HG03354 (cell line): ENCODE results near the gene OR5A1.

Experiments
- ATAC-seq: cut with Tn5 transposase; IDR thresholded peaks from one replicate; pipeline ENCODE4 v1.9.1; 2021; ENCODE audit warnings: mild to moderate bottlenecking; ENCODE audit not compliant: unreplicated experiment, poor library complexity, severe bottlenecking

OR5A1 gene

DNA sequence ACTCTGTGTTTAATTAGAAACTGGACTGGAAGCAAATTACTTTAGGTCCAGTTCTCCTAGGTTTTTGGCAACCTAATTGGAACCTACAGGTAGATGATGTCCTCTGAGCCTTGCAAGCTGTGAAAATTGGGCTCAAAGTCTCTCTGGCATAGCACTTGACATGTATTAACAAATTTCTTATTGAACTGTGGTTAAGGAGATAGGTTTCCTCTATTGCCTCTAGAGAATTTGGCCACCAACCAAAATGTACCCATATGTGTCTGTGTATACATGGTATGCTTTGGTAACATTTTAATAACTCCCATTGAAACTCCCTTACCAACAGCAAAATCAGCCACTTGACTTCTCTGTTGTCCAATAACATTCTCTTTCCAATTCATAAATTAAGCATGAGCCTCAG, 36.7 kb downstream of the OR5A1 start, which contains the start of gene OR4D10:
OR4D10 (plus strand) TSS at position 301 of the 400 bp plus-strand sequence. CDS start 4,115 bp downstream, outside the sequence.
- no peak for ATAC-seq

DNA sequence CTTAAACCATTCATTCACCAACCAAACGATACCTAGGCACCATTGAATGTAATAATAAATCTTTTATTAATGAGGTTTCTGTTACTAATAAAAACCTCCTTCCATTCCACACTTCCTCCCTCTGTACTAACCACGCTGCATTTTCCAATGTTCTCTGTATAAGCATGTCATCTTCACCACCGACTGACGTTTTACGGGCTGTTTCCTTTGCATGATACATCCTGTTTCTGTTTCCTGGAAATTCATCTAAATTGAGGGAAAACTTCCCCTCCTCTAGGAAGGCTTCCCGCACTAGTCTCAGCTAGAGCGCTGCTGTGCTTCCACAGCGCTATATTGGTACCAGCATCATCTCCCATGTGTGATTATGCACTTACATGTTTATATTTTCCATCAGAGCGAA, 38.9 kb downstream of the OR5A1 start:
- no peak for ATAC-seq

DNA sequence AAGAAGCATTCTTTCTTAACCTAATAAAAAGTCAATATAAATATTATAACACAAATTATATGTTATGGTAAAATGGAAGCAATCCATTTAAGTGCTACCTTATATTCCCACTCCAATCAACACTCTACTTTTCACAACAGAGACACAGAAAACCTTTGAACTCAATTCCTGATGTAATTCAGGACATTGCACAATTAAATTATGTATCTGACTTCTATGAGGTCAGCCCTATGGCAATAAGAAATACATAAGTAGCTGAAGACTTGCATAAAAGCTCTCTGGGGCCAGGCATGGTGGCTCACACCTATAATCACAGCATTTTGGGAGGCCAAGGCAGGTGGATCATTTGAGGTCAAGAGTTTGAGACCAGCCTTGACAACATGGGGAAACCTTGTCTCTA, 43.6 kb downstream of the OR5A1 start:
- no peak for ATAC-seq

DNA sequence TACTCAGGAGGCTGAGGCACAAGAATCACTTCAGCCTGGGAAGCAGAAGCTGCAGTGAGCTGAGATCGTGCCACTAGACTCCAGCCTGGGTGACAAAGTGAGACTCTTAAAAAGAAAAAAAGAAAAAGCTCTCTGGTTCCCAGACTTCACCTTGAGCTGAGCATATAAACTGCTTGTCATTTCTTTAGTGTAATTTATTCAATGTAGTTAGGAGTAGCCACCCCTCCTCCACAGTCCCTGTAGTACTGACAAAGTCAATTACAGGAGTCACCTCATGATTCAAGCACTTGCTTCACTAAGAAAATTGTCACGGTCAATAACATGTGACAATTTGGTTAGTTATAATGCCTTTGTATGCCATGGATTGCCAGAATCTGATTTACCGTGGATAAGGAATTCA, 44.1 kb downstream of the OR5A1 start:
- no peak for ATAC-seq
